ENCODE data around the gene ZNF609.

The ZNF609 gene

GRCh38 chr15:64685230-64685888 is 225.0 kb downstream of the ZNF609 start:
- TF ChIP-seq CTCF (IDR thresholded peaks at IDR 0.05): no peak
- Histone ChIP-seq H3K27me3 (no peaks in the 10 kb centered on the region), H3K27ac (peak overlapping the region; percentile 30), H3K36me3 (peaks cover 97% of the 10 kb centered on the region), H3K9me3 (no peaks in the 10 kb centered on the region), H3K4me3 (ENCODE audit: low read depth in 1 of 2, low read length in 1 of 2) (no peak overlapping the region), H3K4me1 (ENCODE audit: control insufficient read depth in 1 of 2, insufficient read depth in 1 of 2, low read depth in 1 of 2, low read length in 1 of 2) (peaks cover under 1 to 2% of the 10 kb centered on the region in 2 experiments)

DNA sequence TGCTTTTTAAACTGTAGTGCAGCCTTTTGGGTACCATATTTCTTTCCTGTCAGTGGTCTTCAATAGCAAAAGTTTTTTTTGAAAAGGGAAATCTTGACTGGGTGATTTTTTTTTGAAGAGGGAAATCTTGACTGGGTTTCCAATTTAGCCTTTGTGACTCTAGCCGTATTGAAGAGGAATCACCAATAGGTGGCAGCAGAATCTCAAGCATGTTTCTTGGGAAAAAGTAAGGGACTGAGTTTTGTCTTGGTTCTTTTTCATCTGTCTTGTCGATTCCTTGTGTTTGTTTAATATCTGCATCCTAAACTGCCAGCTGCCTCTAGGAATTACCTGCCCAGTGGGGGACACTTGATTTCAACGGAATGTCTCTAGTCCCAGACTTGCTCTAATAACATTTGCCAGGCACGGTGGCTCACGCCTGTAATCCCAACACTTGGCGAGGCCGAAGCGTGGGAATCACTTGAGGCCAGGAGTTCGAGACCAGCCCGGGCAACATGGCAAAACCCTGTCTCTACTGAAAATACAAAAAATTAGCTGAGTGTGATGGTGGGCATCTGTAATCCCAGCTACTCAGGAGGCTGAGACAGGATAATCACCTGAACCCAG is 225.9 kb downstream of the ZNF609 start:
- Histone ChIP-seq H3K4me1 (ENCODE audit: control insufficient read depth in 1 of 2, insufficient read depth in 1 of 2, low read depth in 1 of 2, low read length in 1 of 2) (peaks cover 9 to 11% of the 10 kb centered on the region in 2 experiments), H3K4me3 (ENCODE audit: low read depth in 1 of 2, low read length in 1 of 2) (no peak overlapping the region), H3K36me3 (peaks cover 97% of the 10 kb centered on the region), H3K27ac (peak overlapping the region; percentile 42), H3K9me3 (no peaks in the 10 kb centered on the region), H3K27me3 (no peaks in the 10 kb centered on the region)
- TF ChIP-seq CTCF (IDR thresholded peaks at IDR 0.05): peak; percentile 74

DNA sequence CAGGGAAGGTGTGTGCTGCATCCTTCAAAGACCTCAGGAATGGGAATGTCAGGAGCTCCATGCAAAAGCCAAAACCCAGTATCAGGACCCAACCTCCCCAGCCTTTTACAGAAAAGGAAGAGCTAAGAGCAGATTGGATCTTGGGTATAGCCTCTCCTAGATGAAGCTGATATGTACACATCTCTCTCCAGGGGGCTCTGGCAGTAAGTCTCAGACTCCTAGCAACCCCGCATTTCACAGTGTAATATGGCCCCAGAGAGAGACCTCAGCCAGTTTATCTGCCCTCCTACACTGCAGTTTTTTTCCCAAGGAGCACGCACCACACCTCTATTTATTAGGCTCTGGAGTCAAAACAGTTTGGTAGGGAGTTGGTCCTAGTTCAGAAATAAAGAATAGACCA is 226.8 kb downstream of the ZNF609 start:
- no peak for TF ChIP-seq CTCF (IDR thresholded peaks at IDR 0.05)
- Histone ChIP-seq H3K36me3 (peaks cover 88% of the 10 kb centered on the region), H3K27ac (peak overlapping the region; percentile 42), H3K27me3 (no peaks in the 10 kb centered on the region), H3K9me3 (no peaks in the 10 kb centered on the region), H3K4me3 (ENCODE audit: low read depth in 1 of 2, low read length in 1 of 2) (no peak overlapping the region), H3K4me1 (ENCODE audit: control insufficient read depth in 1 of 2, insufficient read depth in 1 of 2, low read depth in 1 of 2, low read length in 1 of 2) (peaks cover 18 to 20% of the 10 kb centered on the region in 2 experiments)

- H3K4me3 ChIP-seq (ENCODE audit: low read depth in 1 of 2, low read length in 1 of 2): no peak overlapping the region
- H3K36me3 ChIP-seq: peaks cover 83% of the 10 kb centered on the region
- no peaks in the 10 kb centered on the region for H3K9me3 ChIP-seq
- H3K4me1 ChIP-seq (ENCODE audit: control insufficient read depth in 1 of 2, insufficient read depth in 1 of 2, low read depth in 1 of 2, low read length in 1 of 2): peaks cover 23 to 24% of the 10 kb centered on the region in 2 experiments
- TF ChIP-seq CTCF (IDR thresholded peaks at IDR 0.05): no peak
- H3K27me3 ChIP-seq: no peaks in the 10 kb centered on the region
- H3K27ac ChIP-seq: peak overlapping the region; percentile 42
Observed at GRCh38 chr15:64687688-64688087, 227.3 kb downstream of the ZNF609 start.

- TF ChIP-seq CTCF (IDR thresholded peaks at IDR 0.05): no peak
Observed at GRCh38 chr15:64688770-64689169, 228.4 kb downstream of the ZNF609 start.

More at GRCh38 chr15:64688770-64689169, 228.4 kb downstream of the ZNF609 start:
- Histone ChIP-seq H3K4me3 (ENCODE audit: low read depth in 1 of 2, low read length in 1 of 2) (no peak overlapping the region), H3K27ac (peak overlapping the region; percentile 42), H3K9me3 (no peaks in the 10 kb centered on the region), H3K27me3 (no peaks in the 10 kb centered on the region), H3K4me1 (ENCODE audit: control insufficient read depth in 1 of 2, insufficient read depth in 1 of 2, low read depth in 1 of 2, low read length in 1 of 2) (peaks cover 34% of the 10 kb centered on the region in 2 experiments), H3K36me3 (peaks cover 72% of the 10 kb centered on the region)
